Activated CD8-positive, alpha-beta memory T cell treated with anti-CD3 and anti-CD28 coated beads, Interleukin-2, amount 10 ng/mL, durations not matched to agents 7 days and 5 days (primary cell): Measurements from ENCODE around the gene TAS2R5. TPM values are rescaled to one million over a fixed set of nuclear protein-coding genes. Genes with fewer than 3 reads are reported as not detected.
A peak's percentile ranks its signal among the peaks of the same experiment; 100 is the strongest.
"Not testable (repeated sequence)": the region's sequence is repeated elsewhere in the genome, so short reads cannot be mapped to it uniquely, and the experiment has no call there.

Experiments used
- ATAC-seq: fragments of 150-1000 bp; cut with Tn5 transposase; one replicate; pipeline ENCODE4 v1.10.0; 2021; ENCODE audit warnings: moderate library complexity
- CTCF ChIA-PET: fragments of 350-600 bp; sonication (Branson Sonifier 250); formaldehyde crosslinking; loops from one replicate; lab custom pipeline; 2021; ENCODE audit warnings: antibody characterized with exemption; lab: Charles Lee
- DNase-seq: peaks from one replicate; pipeline ENCODE4 v3.0.0-alpha.2; 2020
- H3K27ac Mint-ChIP-seq: one replicate; pipeline ENCODE4 v1.8.0; 2021; ENCODE audit warnings: mild to moderate bottlenecking, mixed read lengths
- H3K27me3 Mint-ChIP-seq: one replicate; pipeline ENCODE4 v1.8.0; 2021; ENCODE audit warnings: mixed read lengths
- H3K36me3 Mint-ChIP-seq: one replicate; pipeline ENCODE4 v1.8.0; 2021; ENCODE audit warnings: mild to moderate bottlenecking, mixed read lengths
- H3K4me1 Mint-ChIP-seq: one replicate; pipeline ENCODE4 v1.8.0; 2021; ENCODE audit warnings: mixed read lengths
- H3K4me3 Mint-ChIP-seq: one replicate; pipeline ENCODE4 v1.8.0; 2021; ENCODE audit warnings: mild to moderate bottlenecking, moderate library complexity, mixed read lengths
- H3K9me3 Mint-ChIP-seq: one replicate; pipeline ENCODE4 v1.8.0; 2022; ENCODE audit warnings: low read depth, mixed read lengths
- total RNA-seq, 2 experiments: library from RNA; stranded (reverse); gene quantifications; one replicate each; pipeline ENCODE4 v1.2.3, GENCODE V29; 2021

The TAS2R5 gene, protein sequence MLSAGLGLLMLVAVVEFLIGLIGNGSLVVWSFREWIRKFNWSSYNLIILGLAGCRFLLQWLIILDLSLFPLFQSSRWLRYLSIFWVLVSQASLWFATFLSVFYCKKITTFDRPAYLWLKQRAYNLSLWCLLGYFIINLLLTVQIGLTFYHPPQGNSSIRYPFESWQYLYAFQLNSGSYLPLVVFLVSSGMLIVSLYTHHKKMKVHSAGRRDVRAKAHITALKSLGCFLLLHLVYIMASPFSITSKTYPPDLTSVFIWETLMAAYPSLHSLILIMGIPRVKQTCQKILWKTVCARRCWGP
- total RNA-seq, result 1 to 10 TPM; 1.4 to 1.8 TPM

DNA sequence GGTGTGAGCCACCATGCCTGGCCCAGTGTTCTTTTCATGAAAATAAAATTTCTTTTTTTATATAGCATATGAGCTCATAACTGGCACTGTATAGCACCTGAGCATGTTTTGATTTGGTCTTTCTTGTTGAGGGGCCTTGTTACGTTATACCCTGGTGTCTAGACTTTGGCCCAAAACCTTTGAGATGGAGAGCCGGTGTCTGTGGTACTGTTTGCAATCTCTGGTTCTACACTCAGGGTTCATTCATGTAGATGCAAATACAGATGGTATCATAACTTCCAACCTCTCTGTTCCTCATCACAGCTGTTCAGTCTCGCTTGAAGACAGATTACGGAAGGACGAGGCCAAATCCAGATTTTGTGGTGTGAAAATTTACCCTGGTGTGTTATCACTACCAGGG is at the start of gene TAS2R5:
Gene TAS2R5 (plus strand): TSS at position 301 of the 400 bp plus-strand sequence. CDS start 145 bp downstream, outside the sequence.
- Mint-ChIP-seq H3K36me3 (no peaks in the 10 kb centered on the region), H3K9me3 (no peaks in the 10 kb centered on the region), H3K4me1 (peaks cover 1% of the 10 kb centered on the region), H3K27ac (no peak within 1 kb of the TSS), H3K4me3 (no peak within 1 kb of the TSS), H3K27me3 (no peaks in the 10 kb centered on the region)
- DNase-seq (no peak), ATAC-seq (no peak)
- CTCF ChIA-PET, result interaction anchor here (1.2 kb wide), 1 partner anchor 52 kb away, joined by 3 read pairs; the partner anchor contains the start of gene SSBP1

DNA sequence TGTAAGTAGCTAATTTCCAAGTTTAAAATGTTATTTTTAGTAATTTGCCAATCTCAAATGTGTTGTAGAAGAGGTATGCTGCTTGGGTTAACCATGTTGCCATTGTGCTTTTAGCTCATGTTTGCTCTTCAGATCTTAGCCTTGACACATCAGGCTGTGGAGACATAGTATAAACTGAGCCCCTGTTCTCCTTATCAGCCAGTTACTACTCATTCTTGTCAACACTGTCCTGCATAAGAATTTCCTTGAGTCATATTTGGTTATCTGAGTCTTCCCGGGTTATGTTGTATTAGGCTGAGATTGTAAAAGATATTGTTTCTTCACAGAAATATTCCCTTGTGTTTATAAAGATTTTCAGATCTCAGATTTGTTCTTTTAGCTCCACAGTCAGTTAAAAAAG is 47.8 kb upstream of the TAS2R5 start:
- Mint-ChIP-seq H3K27me3 (no peaks in the 10 kb centered on the region), H3K36me3 (peaks cover 52% of the 10 kb centered on the region), H3K4me3 (no peak overlapping the region), H3K27ac (no peak overlapping the region), H3K9me3 (no peaks in the 10 kb centered on the region), H3K4me1 (peaks cover 35% of the 10 kb centered on the region)
- DNase-seq (no peak), ATAC-seq (no peak)
- CTCF ChIA-PET, result no interaction called here

DNA sequence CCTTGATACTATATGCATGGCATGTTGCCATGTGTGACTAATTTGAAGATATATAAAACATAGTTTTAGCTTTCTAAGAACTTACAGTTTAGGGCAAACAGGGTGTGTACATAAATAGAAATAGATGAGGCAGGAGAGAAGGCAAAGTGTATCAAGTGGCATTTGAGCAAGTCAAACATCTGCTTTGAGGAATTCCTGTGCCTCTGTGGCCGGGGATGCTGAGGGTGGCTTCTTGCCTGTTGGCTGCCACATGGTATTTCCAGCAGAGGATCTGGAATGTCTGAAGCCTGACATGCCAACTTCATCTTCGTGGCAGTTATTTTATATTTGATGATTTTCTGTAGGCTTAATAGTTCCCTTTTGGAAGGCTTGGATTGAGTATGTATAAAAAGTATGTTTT is 45.9 kb upstream of the TAS2R5 start:
- H3K27me3 Mint-ChIP-seq, result no peaks in the 10 kb centered on the region
- peaks cover 61% of the 10 kb centered on the region for H3K36me3 Mint-ChIP-seq

DNA sequence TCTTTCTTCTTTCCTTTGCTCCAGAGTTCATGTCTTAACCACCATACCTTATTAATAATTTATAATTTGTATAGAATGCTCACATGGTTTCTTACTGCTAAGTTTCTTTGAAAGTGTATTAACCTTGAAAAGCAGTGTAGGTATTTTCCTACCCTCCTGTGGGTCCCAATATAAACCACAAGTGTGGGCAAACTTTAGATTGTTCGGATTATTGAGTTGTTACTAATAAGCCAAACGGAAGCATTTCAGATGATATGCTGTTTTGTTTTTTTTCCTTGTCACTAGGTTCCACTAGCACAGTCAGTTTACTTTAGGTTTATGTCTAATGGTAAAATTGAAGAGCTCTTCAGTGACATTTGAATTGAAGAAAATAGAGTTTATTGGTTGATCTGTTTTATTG is 41.6 kb upstream of the TAS2R5 start:
- H3K4me3 Mint-ChIP-seq, result no peak overlapping the region
- ATAC-seq, result no peak

More for the DNA sequence above, 45.9 kb upstream of the TAS2R5 start:
- ATAC-seq, result no peak
- Mint-ChIP-seq H3K4me1 (peaks cover 29% of the 10 kb centered on the region), H3K27ac (no peak overlapping the region), H3K9me3 (no peaks in the 10 kb centered on the region), H3K4me3 (no peak overlapping the region)
- CTCF ChIA-PET, result no interaction called here
- DNase-seq, result no peak

DNA sequence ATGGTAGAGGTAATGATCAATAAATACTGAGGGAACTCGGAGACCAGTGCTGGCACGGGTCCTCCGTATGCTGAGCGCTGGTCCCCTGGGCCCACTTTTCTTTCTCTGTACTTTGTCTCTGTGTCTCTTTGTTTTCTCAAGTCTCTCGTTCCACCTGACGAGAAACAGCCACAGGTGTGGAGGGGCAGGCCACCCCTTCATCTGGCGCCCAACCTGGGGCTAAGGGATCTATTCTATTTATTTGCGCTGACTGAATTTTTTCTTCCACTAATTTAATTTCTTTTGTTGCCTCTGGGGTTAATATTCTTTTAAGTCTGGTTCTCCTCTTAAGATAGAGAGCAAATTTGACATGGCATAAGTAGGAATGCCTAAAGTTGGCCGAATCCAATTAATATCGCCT is 38.1 kb upstream of the TAS2R5 start:
- DNase-seq, H3K27me3 Mint-ChIP-seq, H3K27ac Mint-ChIP-seq, CTCF ChIA-PET, H3K4me1 Mint-ChIP-seq, H3K4me3 Mint-ChIP-seq, ATAC-seq: not testable (repeated sequence)
- peaks cover 25% of the 10 kb centered on the region for H3K9me3 Mint-ChIP-seq
- H3K36me3 Mint-ChIP-seq, result peaks cover 66% of the 10 kb centered on the region

More for the DNA sequence above, 41.6 kb upstream of the TAS2R5 start:
- no peak for DNase-seq
- H3K27me3 Mint-ChIP-seq, result no peaks in the 10 kb centered on the region
- peaks cover 3% of the 10 kb centered on the region for H3K4me1 Mint-ChIP-seq
- H3K9me3 Mint-ChIP-seq, result peaks cover 25% of the 10 kb centered on the region
- peaks cover 75% of the 10 kb centered on the region for H3K36me3 Mint-ChIP-seq
- H3K27ac Mint-ChIP-seq, result no peak overlapping the region
- CTCF ChIA-PET, result interaction anchor here (0.8 to 0.9 kb wide), 2 partner anchors 11 to 12 kb away, joined by 3 to 4 read pairs; partner anchors contain the start of gene SSBP1

DNA sequence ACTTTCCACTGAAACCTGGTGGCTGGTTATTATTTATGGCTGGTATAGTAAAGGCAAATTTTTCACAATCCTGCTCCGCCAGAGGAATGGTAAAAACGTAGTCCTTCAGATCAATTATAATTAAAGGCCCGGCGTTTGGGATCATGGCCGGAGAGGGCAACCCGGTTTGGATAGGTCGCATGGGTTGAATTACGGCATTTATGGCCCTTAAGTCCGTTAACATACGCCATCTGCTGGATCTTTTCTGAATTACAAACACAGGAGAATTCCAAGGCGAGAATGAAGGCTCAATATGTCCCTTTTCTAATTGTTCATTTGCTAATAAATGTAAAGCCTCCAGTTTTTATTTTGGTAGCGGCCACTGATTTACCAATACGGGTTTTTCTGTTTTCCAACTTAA is 37.4 kb upstream of the TAS2R5 start:
- Mint-ChIP-seq H3K4me1 (no peaks in the 10 kb centered on the region), H3K27ac (no peak overlapping the region), H3K27me3 (no peaks in the 10 kb centered on the region), H3K4me3 (no peak overlapping the region), H3K9me3 (peaks cover 25% of the 10 kb centered on the region), H3K36me3 (peaks cover 69% of the 10 kb centered on the region)
- CTCF ChIA-PET, result no interaction called here
- no peak for DNase-seq
- no peak for ATAC-seq

DNA sequence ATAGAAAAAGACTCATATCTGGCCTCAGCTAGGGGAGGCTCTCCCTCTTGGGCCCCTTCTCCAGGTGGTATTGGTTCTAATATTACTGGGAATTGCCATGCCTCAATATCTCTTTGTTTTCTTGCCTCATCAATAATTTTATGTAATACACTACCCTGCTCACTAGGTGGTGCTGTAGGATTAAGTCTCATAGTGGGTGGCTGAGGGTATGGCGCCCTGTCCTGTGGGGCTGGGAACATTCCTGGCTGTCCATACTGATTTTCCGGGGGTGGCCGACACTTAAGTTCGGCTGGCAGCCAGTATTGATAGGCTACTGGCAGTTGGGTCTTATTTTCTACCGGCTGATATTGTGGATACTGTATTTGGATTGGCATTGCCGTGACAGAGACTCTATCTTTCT is 35.1 kb upstream of the TAS2R5 start:
- ATAC-seq (no peak), DNase-seq (no peak)
- no peak overlapping the region for H3K4me3 Mint-ChIP-seq
- CTCF ChIA-PET, result interaction anchor here (1.7 kb wide), 1 partner anchor 31 kb away, joined by 6 read pairs; no protein-coding TSS in a partner anchor
- H3K36me3 Mint-ChIP-seq, result peaks cover 66% of the 10 kb centered on the region
- no peaks in the 10 kb centered on the region for H3K27me3 Mint-ChIP-seq
- no peak overlapping the region for H3K27ac Mint-ChIP-seq
- no peaks in the 10 kb centered on the region for H3K4me1 Mint-ChIP-seq
- H3K9me3 Mint-ChIP-seq, result peaks cover 25% of the 10 kb centered on the region

DNA sequence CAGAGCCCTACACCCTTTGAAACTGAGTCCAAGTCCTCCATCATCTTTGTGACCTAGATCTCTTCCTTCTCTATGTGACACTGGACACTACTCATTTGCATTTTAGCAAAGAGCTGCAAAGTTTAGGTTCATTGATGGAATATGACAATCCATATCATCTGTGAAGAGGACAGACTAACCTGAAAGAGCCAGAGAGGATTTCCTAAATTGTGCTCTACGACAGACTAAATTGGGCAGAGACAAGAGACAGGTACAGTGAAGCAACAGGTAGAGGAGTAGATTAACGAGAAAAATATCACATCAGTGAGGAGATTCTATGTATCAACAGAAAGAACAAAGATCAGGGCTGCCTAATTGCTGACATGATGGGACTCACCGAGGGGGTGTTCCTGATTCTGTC is 26.2 kb upstream of the TAS2R5 start, which contains the start of gene TAS2R3:
Gene TAS2R3 (plus strand): TSS at position 301 of the 400 bp plus-strand sequence. CDS start 62 bp downstream, at position 363.
- Mint-ChIP-seq H3K4me3 (no peak within 1 kb of the TSS), H3K27ac (no peak within 1 kb of the TSS), H3K27me3 (no peaks in the 10 kb centered on the region), H3K4me1 (no peaks in the 10 kb centered on the region), H3K9me3 (no peaks in the 10 kb centered on the region), H3K36me3 (peaks cover 35% of the 10 kb centered on the region)
- CTCF ChIA-PET, result interaction anchor here (1.2 kb wide), 1 partner anchor 109 kb away, joined by 5 read pairs; no protein-coding TSS in a partner anchor
- no peak for DNase-seq
- no peak for ATAC-seq

DNA sequence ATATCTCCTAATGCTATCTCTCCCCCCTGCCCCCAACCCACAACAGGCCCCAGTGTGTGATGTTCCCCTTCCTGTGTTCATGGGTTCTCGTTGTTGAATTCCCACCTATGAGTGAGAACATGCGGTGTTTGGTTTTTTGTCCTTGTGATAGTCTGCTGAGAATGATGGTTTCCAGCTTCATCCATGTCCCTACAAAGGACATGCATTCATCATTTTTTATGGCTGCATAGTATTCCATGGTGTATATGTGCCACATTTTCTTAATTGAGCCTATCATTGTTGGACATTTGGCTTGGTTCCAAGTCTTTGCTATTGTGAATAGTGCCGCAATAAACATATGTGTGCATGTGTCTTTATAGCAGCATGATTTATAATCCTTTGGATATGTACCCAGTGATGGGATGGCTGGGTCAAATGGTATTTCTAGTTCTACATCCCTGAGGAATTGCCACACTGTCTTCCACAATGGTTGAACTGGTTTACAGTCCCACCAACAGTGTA is 19.9 kb upstream of the TAS2R5 start:
- not testable (repeated sequence) for H3K4me1 Mint-ChIP-seq, DNase-seq, H3K27ac Mint-ChIP-seq, ATAC-seq, H3K27me3 Mint-ChIP-seq, H3K9me3 Mint-ChIP-seq, H3K4me3 Mint-ChIP-seq
- H3K36me3 Mint-ChIP-seq, result peaks cover 28% of the 10 kb centered on the region
- CTCF ChIA-PET, result interaction anchor here (1.1 kb wide), 1 partner anchor 13 kb away, joined by 4 read pairs; no protein-coding TSS in a partner anchor

DNA sequence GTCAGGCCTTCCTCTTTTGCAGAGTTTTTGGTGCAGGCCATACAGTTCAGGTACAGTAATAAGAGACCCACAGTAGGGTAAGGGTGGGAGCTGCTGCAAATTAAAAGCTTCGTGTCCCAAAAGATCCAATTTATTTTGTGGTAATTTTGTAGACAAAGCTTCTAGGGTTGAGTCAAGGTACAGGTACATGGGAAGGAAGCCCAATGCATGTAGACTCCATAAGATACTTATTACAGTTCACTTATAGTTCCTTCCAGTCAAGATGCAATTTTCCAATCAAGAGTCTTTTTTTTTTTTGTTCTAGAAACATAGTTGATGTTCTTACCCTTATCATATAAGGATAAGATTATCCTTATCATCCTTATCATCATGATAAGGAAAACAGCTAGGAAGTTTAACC is 13.6 kb upstream of the TAS2R5 start, which contains the start of gene TAS2R4:
Gene TAS2R4 (plus strand): TSS at position 301 of the 400 bp plus-strand sequence. CDS start 1,815 bp downstream, outside the sequence.
- H3K9me3 Mint-ChIP-seq, result no peaks in the 10 kb centered on the region
- DNase-seq (no peak), ATAC-seq (no peak)
- H3K27ac Mint-ChIP-seq, result no peak within 1 kb of the TSS
- H3K4me3 Mint-ChIP-seq, result no peak within 1 kb of the TSS
- H3K27me3 Mint-ChIP-seq, result no peaks in the 10 kb centered on the region
- H3K36me3 Mint-ChIP-seq, result peaks cover 44% of the 10 kb centered on the region
- no peaks in the 10 kb centered on the region for H3K4me1 Mint-ChIP-seq
- CTCF ChIA-PET, result interaction anchor here (2.0 kb wide), 1 partner anchor 9 kb away, joined by 7 read pairs; no protein-coding TSS in a partner anchor

DNA sequence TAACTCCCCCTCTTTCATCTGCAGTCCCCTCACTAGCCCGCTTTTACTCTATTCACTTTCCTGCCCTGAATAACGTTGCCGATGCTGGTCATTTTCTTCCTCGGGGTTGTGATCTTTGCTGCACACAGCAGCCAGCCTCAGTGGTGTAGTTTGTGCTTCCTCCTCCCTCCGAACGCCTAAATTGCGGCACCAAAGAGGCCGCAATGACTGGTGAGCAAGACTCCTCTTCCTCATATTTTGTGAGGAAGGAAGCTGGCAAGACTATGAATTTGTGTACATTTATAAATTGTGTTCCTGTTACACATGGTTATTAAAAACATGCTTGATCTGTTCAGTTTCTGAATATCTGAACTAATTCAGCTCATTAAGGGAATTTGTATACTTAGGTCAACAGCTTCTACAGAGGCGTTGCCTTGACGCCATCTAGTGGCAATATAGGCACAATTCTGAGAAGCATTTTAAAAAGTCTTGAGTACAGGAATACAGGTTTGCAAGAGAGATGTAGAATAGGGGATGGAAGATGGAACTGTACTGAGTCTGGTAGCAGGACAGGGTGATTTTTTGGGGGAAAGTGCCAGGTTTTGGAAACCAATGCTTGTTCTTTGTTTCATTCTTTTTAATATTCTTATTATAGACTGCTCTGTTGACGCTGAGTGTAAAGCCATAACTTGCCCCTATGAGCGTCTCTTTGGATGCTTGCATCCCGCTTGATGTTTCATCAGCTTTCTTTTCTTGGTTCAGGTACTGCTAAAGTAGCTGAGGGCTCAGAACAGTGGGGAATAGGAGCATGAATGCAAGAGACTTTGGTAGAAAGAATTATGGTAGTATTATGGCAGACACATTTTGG is 4.1 kb upstream of the TAS2R5 start:
- H3K27me3 Mint-ChIP-seq, result no peaks in the 10 kb centered on the region
- H3K27ac Mint-ChIP-seq, result no peak overlapping the region
- H3K4me3 Mint-ChIP-seq, result no peak overlapping the region
- peak; percentile 61 for ATAC-seq
- peak; percentile 44 for DNase-seq
- CTCF ChIA-PET, result interaction anchor here (0.7 to 2.1 kb wide), 18 partner anchors 10 to 252 kb away, joined by 3 to 9 read pairs (median 4); partner anchors contain the start of genes SSBP1 and TAS2R4
- H3K4me1 Mint-ChIP-seq, result peaks cover 1% of the 10 kb centered on the region
- H3K36me3 Mint-ChIP-seq, result no peaks in the 10 kb centered on the region
- no peaks in the 10 kb centered on the region for H3K9me3 Mint-ChIP-seq

DNA sequence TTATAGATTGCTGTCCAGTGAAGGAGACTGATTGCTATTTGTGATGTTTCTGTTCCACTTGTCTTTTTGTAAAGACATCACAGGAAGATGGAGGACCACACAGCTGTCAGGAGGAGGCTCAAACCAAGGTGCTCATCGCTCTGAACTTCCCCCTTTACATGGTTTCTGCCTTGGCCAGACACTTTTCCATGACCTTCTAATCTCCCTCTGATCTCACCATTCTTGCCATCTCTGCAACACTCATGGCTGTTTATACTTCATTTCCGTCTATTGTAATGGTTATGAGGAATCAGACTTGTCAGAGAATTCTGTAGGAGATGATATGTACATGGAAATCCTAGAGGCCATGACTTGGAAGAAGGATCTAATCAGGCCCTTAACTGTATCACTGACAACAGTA is 1.7 kb upstream of the TAS2R5 start:
- Mint-ChIP-seq H3K27ac (no peak overlapping the region), H3K4me3 (no peak overlapping the region), H3K36me3 (no peaks in the 10 kb centered on the region), H3K9me3 (no peaks in the 10 kb centered on the region), H3K4me1 (peaks cover 1% of the 10 kb centered on the region), H3K27me3 (no peaks in the 10 kb centered on the region)
- CTCF ChIA-PET, result interaction anchor here (1.1 kb wide), 1 partner anchor 133 kb away, joined by 3 read pairs; no protein-coding TSS in a partner anchor
- ATAC-seq, result no peak
- DNase-seq, result no peak

DNA sequence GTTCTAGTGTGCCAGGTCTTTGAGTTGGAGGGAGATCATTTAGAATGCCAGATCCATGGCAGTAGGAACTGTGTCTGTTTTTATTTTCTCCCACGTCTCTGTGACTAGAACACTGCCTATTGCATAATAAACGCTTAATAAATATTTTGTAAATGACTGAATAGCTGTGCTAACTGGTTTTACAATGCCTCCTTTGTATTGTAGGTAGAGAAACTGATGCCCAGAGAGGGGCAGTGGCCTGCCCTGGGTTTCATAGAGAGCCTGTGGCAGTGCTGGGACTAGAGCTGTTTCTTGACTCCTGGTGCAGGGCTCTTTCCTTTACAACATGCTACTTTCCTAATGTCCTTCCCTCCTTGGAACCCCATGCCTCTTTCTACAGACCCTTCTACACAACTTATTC is 2.5 kb downstream of the TAS2R5 start:
- CTCF ChIA-PET, result no interaction called here
- H3K4me3 Mint-ChIP-seq, result no peak overlapping the region

More for the DNA sequence above, 2.5 kb downstream of the TAS2R5 start:
- H3K36me3 Mint-ChIP-seq, result no peaks in the 10 kb centered on the region
- no peaks in the 10 kb centered on the region for H3K4me1 Mint-ChIP-seq
- H3K27me3 Mint-ChIP-seq, result no peaks in the 10 kb centered on the region
- ATAC-seq, result no peak
- H3K9me3 Mint-ChIP-seq, result no peaks in the 10 kb centered on the region
- no peak for DNase-seq
- no peak overlapping the region for H3K27ac Mint-ChIP-seq
